Non-pigmented ciliary epithelial cell (primary cell): ENCODE measurements around the gene IL20.

Experiments used
- DNase-seq: peaks from one replicate; pipeline ENCODE4 v3.0.0-alpha.2; 2010; ENCODE audit warnings: low read depth

IL20 gene

GRCh38 chr1:206878456-206878855 is 13.0 kb downstream of the IL20 start:
- DNase-seq = no peak

GRCh38 chr1:206880314-206880713 is 14.9 kb downstream of the IL20 start:
- no peak for DNase-seq

GRCh38 chr1:206882555-206882954 is 17.1 kb downstream of the IL20 start:
- no peak for DNase-seq

GRCh38 chr1:206883160-206883559 is 17.7 kb downstream of the IL20 start:
- no peak for DNase-seq

- no peak for DNase-seq
These were observed 18.5 kb downstream of the IL20 start for GRCh38 chr1:206883876-206884275.

GRCh38 chr1:206885341-206886060 is 20.1 kb downstream of the IL20 start:
- DNase-seq = no peak

GRCh38 chr1:206886831-206887230 is 21.4 kb downstream of the IL20 start:
- DNase-seq = no peak

- DNase-seq = no peak
These were observed 22.3 kb downstream of the IL20 start for GRCh38 chr1:206887701-206888100.

GRCh38 chr1:206890125-206891060 is 25.0 kb downstream of the IL20 start:
- DNase-seq = peak; percentile 40

- DNase-seq = no peak
These were observed 26.0 kb downstream of the IL20 start for GRCh38 chr1:206891412-206891811.

GRCh38 chr1:206892351-206892984 is 27.0 kb downstream of the IL20 start:
- no peak for DNase-seq

GRCh38 chr1:206893380-206893779 is 28.0 kb downstream of the IL20 start:
- DNase-seq = no peak

GRCh38 chr1:206895325-206895724 is 29.9 kb downstream of the IL20 start:
- no peak for DNase-seq

GRCh38 chr1:206895837-206896242 is 30.4 kb downstream of the IL20 start:
- DNase-seq = no peak

GRCh38 chr1:206896261-206896660 is 30.8 kb downstream of the IL20 start:
- no peak for DNase-seq

- DNase-seq = no peak
These were observed 31.8 kb downstream of the IL20 start, which contains the start of gene IL24 for GRCh38 chr1:206897175-206897574. TSS of gene IL24 (plus strand) at chr1:206897443. CDS start at chr1:206897833, 390 bp downstream.

- no peak for DNase-seq
These were observed 32.9 kb downstream of the IL20 start for GRCh38 chr1:206898089-206898914.

- no peak for DNase-seq
These were observed 33.5 kb downstream of the IL20 start for GRCh38 chr1:206898915-206899431.

GRCh38 chr1:206899717-206900116 is 34.3 kb downstream of the IL20 start:
- DNase-seq = no peak

- no peak for DNase-seq
These were observed 34.7 kb downstream of the IL20 start for GRCh38 chr1:206900149-206900548.

- DNase-seq = no peak
These were observed 36.5 kb downstream of the IL20 start for GRCh38 chr1:206901944-206902343.
